ENCODE results near the gene TNRC6C.
"Not testable (repeated sequence)": the region's sequence is repeated elsewhere in the genome, so short reads cannot be mapped to it uniquely, and the experiment has no call there.

TNRC6C gene

GRCh38 chr17:77963441-77963840, 4.9 kb downstream of the TNRC6C start:
- DNase-seq (ENCODE audit: low spot score) = peak; percentile 64

- DNase-seq (ENCODE audit: low spot score) = no peak
These were observed 6.8 kb downstream of the TNRC6C start for GRCh38 chr17:77965352-77965751.

- no peak for DNase-seq (ENCODE audit: low spot score)
These were observed 8.0 kb downstream of the TNRC6C start for GRCh38 chr17:77966476-77966875.

- no peak for DNase-seq (ENCODE audit: low spot score)
These were observed 10.3 kb downstream of the TNRC6C start for GRCh38 chr17:77968788-77969187.

- not testable (repeated sequence) for DNase-seq (ENCODE audit: low spot score)
These were observed 13.8 kb downstream of the TNRC6C start for GRCh38 chr17:77972271-77972670.

- DNase-seq (ENCODE audit: low spot score) = no peak
These were observed 15.4 kb downstream of the TNRC6C start for GRCh38 chr17:77973953-77974352.

GRCh38 chr17:77974396-77974795, 15.9 kb downstream of the TNRC6C start:
- DNase-seq (ENCODE audit: low spot score) = no peak

GRCh38 chr17:77982430-77982829, 23.9 kb downstream of the TNRC6C start:
- DNase-seq (ENCODE audit: low spot score) = not testable (repeated sequence)

GRCh38 chr17:77990301-77990700, 31.8 kb downstream of the TNRC6C start:
- DNase-seq (ENCODE audit: low spot score) = no peak

- DNase-seq (ENCODE audit: low spot score) = not testable (repeated sequence)
These were observed 35.2 kb downstream of the TNRC6C start for GRCh38 chr17:77993735-77994134.

- DNase-seq (ENCODE audit: low spot score) = no peak
These were observed 36.8 kb downstream of the TNRC6C start for GRCh38 chr17:77995146-77995852.

- DNase-seq (ENCODE audit: low spot score) = no peak
These were observed 37.8 kb downstream of the TNRC6C start for GRCh38 chr17:77996256-77996655.

GRCh38 chr17:77999413-78000173, 41.1 kb downstream of the TNRC6C start:
- DNase-seq (ENCODE audit: low spot score) = no peak

- DNase-seq (ENCODE audit: low spot score) = no peak
These were observed 41.8 kb downstream of the TNRC6C start for GRCh38 chr17:78000341-78000740.

- DNase-seq (ENCODE audit: low spot score) = no peak
These were observed 42.7 kb downstream of the TNRC6C start for GRCh38 chr17:78001182-78001581.

- no peak for DNase-seq (ENCODE audit: low spot score)
These were observed 43.1 kb downstream of the TNRC6C start for GRCh38 chr17:78001612-78002011.

- DNase-seq (ENCODE audit: low spot score) = no peak
These were observed 43.7 kb downstream of the TNRC6C start for GRCh38 chr17:78002166-78002565.

- no peak for DNase-seq (ENCODE audit: low spot score)
These were observed 47.1 kb downstream of the TNRC6C start for GRCh38 chr17:78005452-78006171.

GRCh38 chr17:78006338-78006737, 47.8 kb downstream of the TNRC6C start:
- no peak for DNase-seq (ENCODE audit: low spot score)

- no peak for DNase-seq (ENCODE audit: low spot score)
These were observed 49.1 kb downstream of the TNRC6C start for GRCh38 chr17:78007647-78008046.

- DNase-seq (ENCODE audit: low spot score) = no peak
These were observed 52.3 kb downstream of the TNRC6C start for GRCh38 chr17:78010759-78011158.

- no peak for DNase-seq (ENCODE audit: low spot score)
These were observed 53.9 kb downstream of the TNRC6C start for GRCh38 chr17:78012428-78012827.
